ENCODE results near the gene ANK3. TPM values are rescaled to one million over a fixed set of nuclear protein-coding genes. Genes with fewer than 3 reads are reported as not detected.
A peak's percentile ranks its signal among the peaks of the same experiment; 100 is the strongest.

ANK3 gene
- total RNA-seq, 2 donors from 2014 or later, result 41.0 to 113 TPM

DNA sequence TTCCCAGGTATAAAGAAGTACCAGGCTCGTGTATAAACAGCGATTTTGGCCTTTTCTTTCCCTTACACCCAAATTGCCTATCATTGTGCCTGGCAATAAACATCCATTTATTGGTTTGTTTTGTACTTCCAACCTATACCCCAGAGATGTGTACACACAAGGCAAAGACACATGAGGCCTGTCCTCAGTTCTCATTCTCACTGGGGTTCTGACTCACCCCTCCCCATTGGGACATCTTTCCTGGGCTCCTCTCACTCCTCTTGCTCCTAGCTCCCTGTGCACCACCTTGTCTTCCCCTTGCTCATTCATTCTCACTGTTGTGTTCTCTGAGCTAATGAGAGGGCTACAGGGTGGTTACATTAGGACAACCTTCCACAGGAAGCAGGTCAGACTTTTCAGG, 240.7 kb downstream of the ANK3 start:
- Histone ChIP-seq H3K4me1 (peaks cover 33% of the 10 kb centered on the region), H3K27me3 (no peaks in the 10 kb centered on the region), H3K4me3 (no peak overlapping the region), H3K9me3 (no peaks in the 10 kb centered on the region), H3K36me3 (replicated peaks in 1 of 2; ENCODE audit: insufficient read depth in 1 of 2, low read depth in 2 of 2) (no peaks in the 10 kb centered on the region), H3K27ac (peak overlapping the region in 3 of 4 donors; percentile 34 to 45 (median 42))
- no peak for DNase-seq
- WGBS, 2 donors, result 77 to 91% methylated on average over 2 of the region's 2 CpGs
- TF ChIP-seq, protein P1, sequence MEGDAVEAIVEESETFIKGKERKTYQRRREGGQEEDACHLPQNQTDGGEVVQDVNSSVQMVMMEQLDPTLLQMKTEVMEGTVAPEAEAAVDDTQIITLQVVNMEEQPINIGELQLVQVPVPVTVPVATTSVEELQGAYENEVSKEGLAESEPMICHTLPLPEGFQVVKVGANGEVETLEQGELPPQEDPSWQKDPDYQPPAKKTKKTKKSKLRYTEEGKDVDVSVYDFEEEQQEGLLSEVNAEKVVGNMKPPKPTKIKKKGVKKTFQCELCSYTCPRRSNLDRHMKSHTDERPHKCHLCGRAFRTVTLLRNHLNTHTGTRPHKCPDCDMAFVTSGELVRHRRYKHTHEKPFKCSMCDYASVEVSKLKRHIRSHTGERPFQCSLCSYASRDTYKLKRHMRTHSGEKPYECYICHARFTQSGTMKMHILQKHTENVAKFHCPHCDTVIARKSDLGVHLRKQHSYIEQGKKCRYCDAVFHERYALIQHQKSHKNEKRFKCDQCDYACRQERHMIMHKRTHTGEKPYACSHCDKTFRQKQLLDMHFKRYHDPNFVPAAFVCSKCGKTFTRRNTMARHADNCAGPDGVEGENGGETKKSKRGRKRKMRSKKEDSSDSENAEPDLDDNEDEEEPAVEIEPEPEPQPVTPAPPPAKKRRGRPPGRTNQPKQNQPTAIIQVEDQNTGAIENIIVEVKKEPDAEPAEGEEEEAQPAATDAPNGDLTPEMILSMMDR (IDR thresholded peaks at IDR 0.05), result no peak
- TF ChIP-seq POLR2A (IDR thresholded peaks at IDR 0.05), result no peak
- intact Hi-C loops (cut with DNase I), result no loop called here
- ATAC-seq, result no peak

GRCh38 chr10:60148266-60148840, 241.3 kb downstream of the ANK3 start:
- H3K36me3 ChIP-seq (replicated peaks in 1 of 2; ENCODE audit: insufficient read depth in 1 of 2, low read depth in 2 of 2), result no peaks in the 10 kb centered on the region
- H3K27ac ChIP-seq, result peak overlapping the region in 3 of 4 donors; percentile 34 to 45 (median 42)
- intact Hi-C loops (cut with DNase I), result no loop called here
- peak; percentile 85 for ATAC-seq
- TF ChIP-seq, protein P1 (IDR thresholded peaks at IDR 0.05), result no peak
- TF ChIP-seq POLR2A (IDR thresholded peaks at IDR 0.05), result no peak
- peak in 3 of 4 donors; percentile 23 to 67 (median 56) for DNase-seq
- no peaks in the 10 kb centered on the region for H3K27me3 ChIP-seq
- no peaks in the 10 kb centered on the region for H3K9me3 ChIP-seq
- no peak overlapping the region for H3K4me3 ChIP-seq
- H3K4me1 ChIP-seq, result peaks cover 33% of the 10 kb centered on the region

GRCh38 chr10:60147576-60148265, 242.0 kb downstream of the ANK3 start:
- WGBS, 2 donors, result 75 to 80% methylated on average over 3 of the region's 3 CpGs
- peak overlapping the region in 3 of 4 donors; percentile 34 to 45 (median 42) for H3K27ac ChIP-seq
- peaks cover 33% of the 10 kb centered on the region for H3K4me1 ChIP-seq
- intact Hi-C loops (cut with DNase I), result no loop called here
- H3K4me3 ChIP-seq, result no peak overlapping the region
- H3K36me3 ChIP-seq (replicated peaks in 1 of 2; ENCODE audit: insufficient read depth in 1 of 2, low read depth in 2 of 2), result no peaks in the 10 kb centered on the region
- DNase-seq (no peak), ATAC-seq (peak; percentile 31)
- no peaks in the 10 kb centered on the region for H3K9me3 ChIP-seq
- TF ChIP-seq, protein P1 (IDR thresholded peaks at IDR 0.05), result no peak
- TF ChIP-seq POLR2A (IDR thresholded peaks at IDR 0.05), result no peak
- no peaks in the 10 kb centered on the region for H3K27me3 ChIP-seq

GRCh38 chr10:60147025-60147424, 242.7 kb downstream of the ANK3 start:
- TF ChIP-seq POLR2A (IDR thresholded peaks at IDR 0.05), result no peak
- TF ChIP-seq, protein P1 (IDR thresholded peaks at IDR 0.05), result no peak
- intact Hi-C loops (cut with DNase I), result no loop called here
- no peaks in the 10 kb centered on the region for H3K9me3 ChIP-seq
- no peaks in the 10 kb centered on the region for H3K27me3 ChIP-seq
- H3K4me3 ChIP-seq, result no peak overlapping the region
- WGBS, 2 donors, result 67 to 76% methylated on average over 4 of the region's 4 CpGs
- DNase-seq (no peak), ATAC-seq (no peak)
- H3K27ac ChIP-seq, result peak overlapping the region in 3 of 4 donors; percentile 34 to 45 (median 42)
- H3K36me3 ChIP-seq (replicated peaks in 1 of 2; ENCODE audit: insufficient read depth in 1 of 2, low read depth in 2 of 2), result no peaks in the 10 kb centered on the region
- peaks cover 33% of the 10 kb centered on the region for H3K4me1 ChIP-seq
